ENCODE results near the gene PCBP3.

The PCBP3 gene

DNA sequence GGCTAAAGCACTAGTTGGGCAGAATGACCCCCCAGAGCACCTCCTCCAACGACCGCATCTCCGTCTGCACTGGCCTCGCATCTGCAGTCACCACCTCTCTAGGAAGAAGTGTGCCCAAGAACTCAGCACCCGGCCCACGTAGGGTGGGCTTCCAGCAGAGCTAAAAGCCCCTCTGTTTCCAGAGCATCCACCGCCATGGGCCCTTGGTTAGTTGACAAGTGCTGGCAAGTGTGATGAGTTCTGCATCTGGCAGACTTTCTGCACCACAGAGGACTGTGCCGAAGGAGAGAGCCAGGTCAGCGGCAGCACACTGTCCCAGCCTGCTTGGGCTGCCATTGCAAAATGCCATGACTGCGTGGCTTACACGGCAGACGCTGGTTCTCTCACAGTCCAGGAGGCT lies 261.7 kb downstream of the PCBP3 start:
- no peak overlapping the region for H3K4me3 ChIP-seq (ENCODE audit: low read length)
- TF ChIP-seq ZNF274 (IDR thresholded peaks at IDR 0.05; ENCODE audit: low read depth, low read length): no peak

DNA sequence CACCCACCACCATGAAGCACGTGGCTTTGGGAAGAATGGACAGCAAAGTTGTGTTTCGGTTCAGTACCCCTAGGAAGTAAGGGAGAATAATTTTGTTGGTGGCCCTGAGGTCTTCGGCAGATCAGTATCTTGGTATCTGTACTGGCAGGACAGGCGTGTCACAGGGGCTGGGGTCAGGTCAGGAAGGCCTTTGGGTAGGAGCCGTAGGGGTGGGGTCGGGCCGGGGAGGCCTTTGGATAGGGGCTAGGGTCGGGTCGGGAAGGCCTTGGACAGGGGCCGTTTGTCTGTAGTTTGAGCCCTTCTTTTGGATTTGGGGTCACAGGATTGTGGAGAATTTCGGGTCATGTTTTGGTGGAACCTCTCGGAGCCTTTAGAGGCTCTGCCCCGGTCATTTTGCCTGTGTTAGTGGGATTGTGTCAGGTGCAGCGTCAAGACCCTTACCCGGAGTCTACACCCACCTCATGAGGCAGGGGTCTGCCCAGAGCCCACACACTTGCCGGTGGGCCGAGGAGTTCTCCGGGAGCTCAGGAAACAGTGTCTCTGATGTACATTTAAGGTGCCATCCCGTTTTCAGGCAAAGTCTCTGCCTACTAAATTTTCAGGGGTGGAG lies 262.8 kb downstream of the PCBP3 start:
- TF ChIP-seq ZNF274 (IDR thresholded peaks at IDR 0.05; ENCODE audit: low read depth, low read length): no peak
- H3K4me3 ChIP-seq (ENCODE audit: low read length): no peak overlapping the region

DNA sequence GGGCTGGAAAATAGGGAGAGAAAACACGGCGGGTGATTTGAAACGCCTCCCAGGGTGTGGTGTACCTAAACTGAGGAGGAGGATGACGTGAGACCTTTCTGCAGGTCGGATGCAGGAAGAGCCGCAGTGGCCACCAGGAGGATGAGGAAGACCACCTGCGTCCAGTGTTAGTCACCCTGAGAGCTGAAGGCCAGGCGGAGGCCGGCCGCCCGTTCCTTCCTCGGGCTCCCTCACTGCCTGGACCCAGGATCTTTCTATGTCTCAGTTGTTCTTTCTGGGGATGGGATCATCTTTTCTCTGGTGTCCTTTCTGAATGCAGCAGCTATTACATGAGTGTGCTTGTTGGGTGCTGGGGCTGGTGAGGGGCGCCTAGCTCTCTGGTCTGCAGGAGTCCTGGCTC lies 263.3 kb downstream of the PCBP3 start:
- no peak for TF ChIP-seq ZNF274 (IDR thresholded peaks at IDR 0.05; ENCODE audit: low read depth, low read length)
- H3K4me3 ChIP-seq (ENCODE audit: low read length): no peak overlapping the region

DNA sequence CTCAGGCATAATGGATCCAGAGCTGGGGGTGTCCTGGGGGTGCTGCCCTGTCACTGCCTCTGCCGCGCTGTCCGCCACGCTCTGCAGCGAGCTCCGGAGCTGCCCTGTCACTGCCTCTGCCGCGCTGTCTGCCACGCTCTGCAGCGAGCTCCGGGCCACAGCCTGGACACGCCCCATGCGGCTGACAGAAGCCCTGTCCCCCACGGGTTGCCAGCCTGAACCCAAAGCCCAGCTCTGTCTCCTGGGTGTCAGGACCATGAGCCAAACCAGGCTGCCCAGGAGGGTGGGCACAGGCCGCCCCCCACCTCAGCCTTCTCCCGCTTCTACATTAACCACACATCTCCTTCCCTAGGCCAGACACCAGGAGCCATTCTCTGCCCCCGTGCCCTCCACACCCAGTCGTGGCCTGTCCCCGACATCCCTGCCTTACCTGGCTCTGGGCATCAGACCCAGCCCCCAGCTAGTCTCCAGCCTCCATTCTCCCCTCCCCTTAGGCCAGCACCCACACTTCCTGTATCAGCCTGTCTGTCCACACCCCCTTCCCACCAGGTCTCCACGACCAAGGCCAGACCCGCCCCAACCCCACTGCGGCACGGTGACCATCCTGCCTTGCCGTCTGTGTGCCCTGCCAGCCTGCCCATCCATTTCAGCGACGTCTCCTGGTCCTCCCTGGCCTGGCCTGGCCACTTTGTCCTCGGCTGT lies 265.2 kb downstream of the PCBP3 start:
- H3K4me3 ChIP-seq (ENCODE audit: low read length): no peak overlapping the region
- TF ChIP-seq ZNF274 (IDR thresholded peaks at IDR 0.05; ENCODE audit: low read depth, low read length): no peak

DNA sequence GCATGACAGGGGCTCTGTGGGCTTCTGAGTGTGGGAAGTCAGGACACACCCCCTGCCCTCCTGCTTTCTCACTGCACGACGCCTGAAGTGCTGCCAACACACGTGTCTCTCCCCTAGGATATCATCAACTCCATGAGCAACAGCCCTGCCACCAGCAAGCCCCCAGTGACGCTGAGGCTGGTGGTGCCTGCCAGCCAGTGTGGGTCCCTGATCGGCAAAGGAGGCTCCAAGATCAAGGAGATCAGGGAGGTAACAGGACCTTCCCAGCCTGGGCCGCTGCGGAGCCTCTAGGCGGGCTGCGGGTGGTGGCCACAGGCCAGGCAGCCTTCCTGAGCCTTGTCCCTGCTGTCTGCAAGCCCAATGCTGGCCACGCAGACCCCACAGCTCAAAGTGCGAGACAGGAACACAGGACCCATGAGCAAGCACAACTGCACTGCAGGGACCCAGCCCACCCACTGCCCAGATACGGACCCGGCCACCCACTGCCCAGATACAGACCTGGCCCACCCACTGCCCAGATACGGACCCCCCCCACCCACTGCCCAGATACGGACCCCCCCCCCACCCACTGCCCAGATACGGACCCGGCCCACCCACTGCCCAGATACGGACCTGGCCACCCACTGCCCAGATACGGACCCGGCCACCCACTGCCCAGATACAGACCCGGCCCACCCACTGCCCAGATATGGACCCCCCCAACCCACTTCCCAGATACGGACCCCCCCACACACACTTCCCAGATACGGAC lies 265.9 kb downstream of the PCBP3 start:
- H3K4me3 ChIP-seq (ENCODE audit: low read length): no peak overlapping the region
- TF ChIP-seq ZNF274 (IDR thresholded peaks at IDR 0.05; ENCODE audit: low read depth, low read length): no peak

DNA sequence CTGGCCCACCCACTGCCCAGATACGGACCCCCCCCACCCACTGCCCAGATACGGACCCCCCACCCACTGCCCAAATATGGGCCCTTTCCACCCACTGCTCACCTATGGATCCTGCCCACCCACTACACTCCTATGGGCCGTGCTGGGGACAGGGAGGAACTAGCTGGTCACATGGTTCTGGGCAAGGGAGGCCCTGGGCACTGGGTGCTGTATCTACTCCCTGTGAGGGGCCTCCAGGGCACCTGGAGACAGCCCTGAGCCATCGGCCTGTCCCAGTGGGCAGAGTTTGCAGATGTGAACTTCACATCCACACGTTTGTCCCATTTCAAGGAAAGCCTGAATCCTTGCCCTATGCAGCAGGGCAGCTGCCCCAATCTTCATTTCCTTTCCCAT lies 266.6 kb downstream of the PCBP3 start:
- no peak for TF ChIP-seq ZNF274 (IDR thresholded peaks at IDR 0.05; ENCODE audit: low read depth, low read length)
- H3K4me3 ChIP-seq (ENCODE audit: low read length): no peak overlapping the region

DNA sequence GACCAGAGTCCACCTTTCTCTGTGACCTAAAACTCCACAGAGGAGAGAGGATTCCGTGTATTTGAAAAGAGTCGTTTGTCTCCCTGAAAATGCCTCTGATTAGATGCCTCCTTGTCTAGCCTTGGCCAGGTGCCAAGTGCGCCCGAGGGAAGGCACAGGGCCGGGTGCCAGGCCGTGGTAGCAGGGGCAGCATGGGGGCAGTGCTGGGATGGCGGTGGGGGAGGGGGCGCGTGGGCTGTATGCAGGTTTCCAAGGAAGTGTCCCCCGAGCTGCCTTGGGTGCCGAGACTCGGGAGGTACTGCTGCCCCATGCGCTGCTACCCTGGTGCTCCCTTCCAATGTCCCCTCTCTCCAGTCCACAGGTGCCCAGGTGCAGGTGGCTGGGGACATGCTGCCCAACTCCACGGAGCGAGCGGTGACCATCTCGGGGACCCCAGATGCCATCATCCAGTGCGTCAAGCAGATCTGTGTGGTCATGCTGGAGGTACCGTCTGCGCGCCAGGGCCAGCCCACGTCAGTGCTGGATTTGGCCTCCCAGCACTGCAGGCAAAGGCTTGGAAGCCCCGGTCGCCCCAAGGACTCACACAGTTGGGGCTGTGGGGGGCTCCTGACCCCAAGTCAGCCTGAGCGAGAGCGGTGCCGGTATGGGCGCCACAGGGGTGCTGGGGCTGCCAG lies 267.2 kb downstream of the PCBP3 start:
- TF ChIP-seq ZNF274 (IDR thresholded peaks at IDR 0.05; ENCODE audit: low read depth, low read length): no peak
- no peak overlapping the region for H3K4me3 ChIP-seq (ENCODE audit: low read length)

GRCh38 chr21:45911806-45912325 lies 268.3 kb downstream of the PCBP3 start:
- TF ChIP-seq ZNF274 (IDR thresholded peaks at IDR 0.05; ENCODE audit: low read depth, low read length): no peak
- H3K4me3 ChIP-seq (ENCODE audit: low read length): no peak overlapping the region

- H3K4me3 ChIP-seq (ENCODE audit: low read length): no peak overlapping the region
- no peak for TF ChIP-seq ZNF274 (IDR thresholded peaks at IDR 0.05; ENCODE audit: low read depth, low read length)
These were observed 269.3 kb downstream of the PCBP3 start for GRCh38 chr21:45912611-45913417.

- no peak for TF ChIP-seq ZNF274 (IDR thresholded peaks at IDR 0.05; ENCODE audit: low read depth, low read length)
- no peak overlapping the region for H3K4me3 ChIP-seq (ENCODE audit: low read length)
These were observed 269.9 kb downstream of the PCBP3 start for GRCh38 chr21:45913418-45913765.

- no peak overlapping the region for H3K4me3 ChIP-seq (ENCODE audit: low read length)
These were observed 270.4 kb downstream of the PCBP3 start for GRCh38 chr21:45913886-45914285.

GRCh38 chr21:45914321-45914845 lies 270.9 kb downstream of the PCBP3 start:
- no peak overlapping the region for H3K4me3 ChIP-seq (ENCODE audit: low read length)
- no peak for TF ChIP-seq ZNF274 (IDR thresholded peaks at IDR 0.05; ENCODE audit: low read depth, low read length)

More at GRCh38 chr21:45913886-45914285, 270.4 kb downstream of the PCBP3 start:
- no peak for TF ChIP-seq ZNF274 (IDR thresholded peaks at IDR 0.05; ENCODE audit: low read depth, low read length)

Measured in GM08714 (cell line).